GM23338 (cell line): ENCODE results near the gene EXOG. TPM values are rescaled to one million over a fixed set of nuclear protein-coding genes. Genes with fewer than 3 reads are reported as not detected.

Experiments used
- ATAC-seq: fragments of 200-7000 bp; cut with Tn5 transposase; 3 replicates; pipeline ENCODE4 v1.9.1; 2020
- DNase-seq: peaks from one replicate; pipeline ENCODE4 v3.0.0-alpha.2; 2015; ENCODE audit warnings: low spot score
- H2AFZ ChIP-seq: fragments of 200-600 bp; sonication (generic); 2 replicates; pipeline ENCODE4 v1.8.0; 2016; ENCODE audit warnings: antibody characterized with exemption, mild to moderate bottlenecking, moderate library complexity
- H3F3A ChIP-seq: fragments of 200-600 bp; sonication (generic); replicated peaks from 2 replicates; pipeline ENCODE4 v1.8.0; 2017; ENCODE audit warnings: antibody characterized with exemption, mixed run types, low read depth
- H3K27ac ChIP-seq: fragments of 200-600 bp; sonication (generic); 2 replicates; pipeline ENCODE4 v1.6.1; 2016; ENCODE audit warnings: low read depth
- H3K27me3 ChIP-seq: fragments of 200-600 bp; sonication (generic); 2 replicates; pipeline ENCODE4 v1.8.0; 2016; ENCODE audit warnings: mild to moderate bottlenecking, mixed run types, moderate library complexity; ENCODE audit not compliant: insufficient read depth
- H3K36me3 ChIP-seq: fragments of 200-600 bp; sonication (generic); 2 replicates; pipeline ENCODE4 v1.8.0; 2016; ENCODE audit warnings: mild to moderate bottlenecking; ENCODE audit not compliant: insufficient read depth
- H3K4me1 ChIP-seq: fragments of 200-600 bp; sonication (generic); 2 replicates; pipeline ENCODE4 v1.8.0; 2016; ENCODE audit warnings: mild to moderate bottlenecking, moderate library complexity; ENCODE audit not compliant: insufficient read depth
- H3K4me2 ChIP-seq: fragments of 200-600 bp; sonication (generic); 2 replicates; pipeline ENCODE4 v1.7.1; 2017; ENCODE audit warnings: mixed run types
- H3K4me3 ChIP-seq: fragments of 200-600 bp; sonication (generic); 2 replicates; pipeline ENCODE4 v1.6.1; 2016; ENCODE audit warnings: mixed run types
- H3K79me2 ChIP-seq: fragments of 200-600 bp; sonication (generic); replicated peaks from 2 replicates; pipeline ENCODE4 v1.8.0; 2017; ENCODE audit warnings: mild to moderate bottlenecking; ENCODE audit not compliant: insufficient read depth
- H3K9me2 ChIP-seq: fragments of 200-600 bp; sonication (generic); 2 replicates; pipeline ENCODE4 v1.8.0; 2017; ENCODE audit not compliant: insufficient read depth
- H4K20me1 ChIP-seq: fragments of 200-600 bp; sonication (generic); replicated peaks from 2 replicates; pipeline ENCODE4 v1.8.0; 2017; ENCODE audit warnings: mild to moderate bottlenecking; ENCODE audit not compliant: insufficient read depth
- H3K27ac Mint-ChIP-seq: 2 replicates; pipeline ENCODE4 v1.8.0; 2020; ENCODE audit warnings: inconsistent platforms, mild to moderate bottlenecking, moderate library complexity, mixed read lengths
- H3K27me3 Mint-ChIP-seq: 3 replicates; pipeline ENCODE4 v1.8.0; 2022; ENCODE audit warnings: low read depth, mild to moderate bottlenecking, moderate library complexity, mixed read lengths, inconsistent platforms; ENCODE audit not compliant: insufficient read depth, poor library complexity
- H3K36me3 Mint-ChIP-seq: 3 replicates; pipeline ENCODE4 v1.8.0; 2021; ENCODE audit warnings: low read depth, mild to moderate bottlenecking, inconsistent platforms, moderate library complexity, mixed read lengths
- H3K4me1 Mint-ChIP-seq: 3 replicates; pipeline ENCODE4 v1.8.0; 2020; ENCODE audit warnings: mild to moderate bottlenecking, inconsistent platforms, mixed read lengths
- H3K4me3 Mint-ChIP-seq: 3 replicates; pipeline ENCODE4 v1.8.0; 2021; ENCODE audit warnings: moderate library complexity, mild to moderate bottlenecking, inconsistent platforms, mixed read lengths
- H3K9me3 Mint-ChIP-seq: 3 replicates; pipeline ENCODE4 v1.8.0; 2020; ENCODE audit warnings: moderate library complexity, mild to moderate bottlenecking, inconsistent platforms, mixed read lengths
- CTCF ChIP-seq, 2 experiments: fragments of 200-600 bp in 1 of 2; sonication (generic) in 1 of 2; conservative IDR thresholded peaks; 2 replicates each; pipeline versions ENCODE4 v1.5.1 to v1.6.1; 2016 to 2017; ENCODE audit warnings: antibody characterized with exemption in 2 of 2, low read depth in 2 of 2, mild to moderate bottlenecking in 2 of 2, moderate library complexity in 1 of 2
- ETS1 ChIP-seq: IDR thresholded peaks from 2 replicates; pipeline ENCODE4 v1.6.1; 2016; ENCODE audit warnings: antibody characterized with exemption
- EZH2 ChIP-seq: fragments of 200-600 bp; sonication (generic); IDR thresholded peaks from one replicate; pipeline ENCODE4 v1.8.0; 2017; ENCODE audit warnings: antibody characterized with exemption, mild to moderate bottlenecking, low read depth; ENCODE audit not compliant: unreplicated experiment
- JUNB ChIP-seq: IDR thresholded peaks from one replicate; pipeline ENCODE4 v1.6.1; 2016; ENCODE audit warnings: antibody characterized with exemption; ENCODE audit not compliant: unreplicated experiment
- NANOG ChIP-seq: IDR thresholded peaks from 2 replicates; pipeline ENCODE4 v1.6.1; 2016; ENCODE audit warnings: antibody characterized with exemption, borderline replicate concordance
- STAT1 ChIP-seq: IDR thresholded peaks from one replicate; pipeline ENCODE4 v1.6.1; 2016; ENCODE audit warnings: antibody characterized with exemption; ENCODE audit not compliant: unreplicated experiment
- ZNF331 ChIP-seq: fragments of 250-450 bp; sonication (Bioruptor Pico); IDR thresholded peaks from 2 replicates; pipeline ENCODE4 v1.5.0; 2020; ENCODE audit warnings: low read depth, mild to moderate bottlenecking, moderate library complexity
- ZNF462 ChIP-seq: fragments of 250-450 bp; sonication (Bioruptor Pico); IDR thresholded peaks from 2 replicates; pipeline ENCODE4 v1.5.0; 2020; ENCODE audit warnings: mild to moderate bottlenecking, moderate library complexity
- polyA plus RNA-seq: library from polyadenylated mRNA; unstranded; fragments of >200 nt; fragmentation: Nextera tagmentation; extraction: Ambion mirVana; gene quantifications from 2 replicates; pipeline ENCODE4 v1.2.1, GENCODE V29; 2016
- total RNA-seq: library from RNA; depleted of rRNA; stranded (reverse); fragments of >200 nt; shearing (Covaris generic); gene quantifications from 2 replicates; pipeline ENCODE4 v1.2.3, GENCODE V29; 2014

The EXOG gene
- total and polyA plus RNA-seq, 2 experiments from 2014 or later, result 9.7 to 11.3 TPM

- Histone ChIP-seq H3K4me2 (no peak overlapping the region), H2AFZ (no peak overlapping the region), H3K9me2 (no peaks in the 10 kb centered on the region), H3K4me3 (no peak overlapping the region), H3K27ac (no peak overlapping the region), H3K36me3 (no peaks in the 10 kb centered on the region), H3K27me3 (no peaks in the 10 kb centered on the region), H3K4me1 (peaks cover 6% of the 10 kb centered on the region), H4K20me1 (peaks cover 2% of the 10 kb centered on the region), H3F3A (peaks cover 9% of the 10 kb centered on the region), H3K79me2 (peaks cover 10% of the 10 kb centered on the region)
- H3K27me3 Mint-ChIP-seq, result peaks cover 11% of the 10 kb centered on the region
- DNase-seq (no peak), ATAC-seq (no peak)
- H3K4me1 Mint-ChIP-seq, result peaks cover 7% of the 10 kb centered on the region
- H3K4me3 Mint-ChIP-seq, result no peak overlapping the region; the same call in 2 of the 3 replicates
- no peak overlapping the region for H3K27ac Mint-ChIP-seq
- H3K36me3 Mint-ChIP-seq, result peaks cover 15% of the 10 kb centered on the region
- peaks cover 11% of the 10 kb centered on the region for H3K9me3 Mint-ChIP-seq
- TF ChIP-seq ZNF462 (no peak), NANOG (no peak), ETS1 (no peak), EZH2 (no peak), ZNF331 (CRISPR knock-in tag) (no peak), JUNB (no peak), STAT1 (no peak), CTCF (conservative IDR thresholded peaks at IDR 0.05; ENCODE audit: low read depth in 2 of 2) (no peak)
Observed at GRCh38 chr3:38450853-38451252, 45.3 kb upstream of the EXOG start.
